Uterus (tissue), 2 donors: ENCODE data around the gene ANGPTL8.

Source experiments
- POLR2A ChIP-seq, 2 donors: fragments of 450-650 bp; IDR thresholded peaks; one replicate each; pipeline ENCODE4 v1.6.1; 2016; ENCODE audit warnings: antibody characterized with exemption in 2 of 2, mild to moderate bottlenecking in 1 of 2, moderate library complexity in 1 of 2
- TF ChIP-seq, protein P1 (sequence below), 4 experiments: fragments of 200-600 bp in 2 of 4; fragments of 450-650 bp in 2 of 4; sonication (generic) in 2 of 4; IDR thresholded peaks; one replicate each; pipeline ENCODE4 v1.5.1; 2016 to 2019; ENCODE audit warnings: antibody characterized with exemption in 4 of 4, mild to moderate bottlenecking in 2 of 4, moderate library complexity in 1 of 4

DNA sequence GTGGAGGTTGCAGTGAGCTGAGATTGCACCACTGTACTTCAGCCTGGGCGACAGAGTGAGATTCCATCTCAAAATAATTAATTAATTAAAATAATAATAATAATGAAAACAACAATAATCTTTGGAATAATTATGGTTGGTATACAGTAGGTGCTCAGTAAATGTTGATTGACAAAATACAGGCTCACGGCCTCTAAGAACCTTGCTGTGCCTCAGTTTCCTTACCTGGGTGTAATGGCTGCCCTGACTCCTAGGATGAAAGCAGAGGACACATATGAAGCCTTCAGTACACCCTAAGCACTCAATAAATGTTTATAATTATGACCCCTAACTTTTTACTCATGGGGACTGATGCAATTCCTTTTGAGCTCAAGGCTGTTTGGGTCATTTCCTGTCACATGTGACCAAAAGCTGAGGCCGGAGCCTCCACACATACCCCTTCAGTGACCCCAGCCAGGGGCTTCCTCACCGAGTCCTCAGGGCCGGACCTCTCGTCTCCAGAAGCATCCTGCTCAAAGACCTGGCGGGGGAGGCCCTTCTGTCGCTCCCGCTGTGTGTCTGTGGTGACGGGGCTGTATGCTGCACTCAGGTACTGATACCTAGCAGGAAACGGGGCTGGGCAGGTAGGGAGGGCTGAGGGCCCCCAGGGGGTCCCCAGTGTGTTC, 12.4 kb downstream of the ANGPTL8 start:
- TF ChIP-seq POLR2A (IDR thresholded peaks at IDR 0.05): no peak
- TF ChIP-seq, protein P1, sequence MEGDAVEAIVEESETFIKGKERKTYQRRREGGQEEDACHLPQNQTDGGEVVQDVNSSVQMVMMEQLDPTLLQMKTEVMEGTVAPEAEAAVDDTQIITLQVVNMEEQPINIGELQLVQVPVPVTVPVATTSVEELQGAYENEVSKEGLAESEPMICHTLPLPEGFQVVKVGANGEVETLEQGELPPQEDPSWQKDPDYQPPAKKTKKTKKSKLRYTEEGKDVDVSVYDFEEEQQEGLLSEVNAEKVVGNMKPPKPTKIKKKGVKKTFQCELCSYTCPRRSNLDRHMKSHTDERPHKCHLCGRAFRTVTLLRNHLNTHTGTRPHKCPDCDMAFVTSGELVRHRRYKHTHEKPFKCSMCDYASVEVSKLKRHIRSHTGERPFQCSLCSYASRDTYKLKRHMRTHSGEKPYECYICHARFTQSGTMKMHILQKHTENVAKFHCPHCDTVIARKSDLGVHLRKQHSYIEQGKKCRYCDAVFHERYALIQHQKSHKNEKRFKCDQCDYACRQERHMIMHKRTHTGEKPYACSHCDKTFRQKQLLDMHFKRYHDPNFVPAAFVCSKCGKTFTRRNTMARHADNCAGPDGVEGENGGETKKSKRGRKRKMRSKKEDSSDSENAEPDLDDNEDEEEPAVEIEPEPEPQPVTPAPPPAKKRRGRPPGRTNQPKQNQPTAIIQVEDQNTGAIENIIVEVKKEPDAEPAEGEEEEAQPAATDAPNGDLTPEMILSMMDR (IDR thresholded peaks at IDR 0.05): no peak
